Adipocyte (in vitro differentiated cells): ENCODE measurements around the gene ASGR2.
"Not testable (repeated sequence)": the region's sequence is repeated elsewhere in the genome, so short reads cannot be mapped to it uniquely, and the experiment has no call there.

ENCODE experiments used
- DNase-seq: peaks from one replicate; pipeline ENCODE4 v3.0.0-alpha.2; 2015; ENCODE audit warnings: low read depth
- H3K27me3 ChIP-seq: replicated peaks from 2 replicates; pipeline ENCODE4 v1.7.0; 2013; ENCODE audit warnings: mild to moderate bottlenecking, low read length, moderate library complexity; ENCODE audit not compliant: control insufficient read depth, insufficient read depth
- H3K36me3 ChIP-seq: 2 replicates; pipeline ENCODE4 v1.7.0; 2013; ENCODE audit warnings: low read length, mild to moderate bottlenecking, moderate library complexity; ENCODE audit not compliant: control insufficient read depth, insufficient read depth, severe bottlenecking
- H3K4me1 ChIP-seq: 2 replicates; pipeline ENCODE4 v1.7.0; 2013; ENCODE audit warnings: mild to moderate bottlenecking, low read length, moderate library complexity; ENCODE audit not compliant: control insufficient read depth, insufficient read depth
- H3K4me3 ChIP-seq: 2 replicates; pipeline ENCODE4 v1.7.0; 2013; ENCODE audit warnings: mild to moderate bottlenecking, low read length, moderate library complexity
- H3K9ac ChIP-seq: 2 replicates; pipeline ENCODE4 v1.7.0; 2013; ENCODE audit warnings: mild to moderate bottlenecking, low read length, moderate library complexity
- H3K9me3 ChIP-seq: 2 replicates; pipeline ENCODE4 v1.7.0; 2013; ENCODE audit warnings: mild to moderate bottlenecking, low read length, moderate library complexity; ENCODE audit not compliant: control insufficient read depth

The ASGR2 gene

GRCh38 chr17:7136266-7136877 lies 21.8 kb upstream of the ASGR2 start:
- Histone ChIP-seq H3K9me3 (no peaks in the 10 kb centered on the region), H3K36me3 (no peaks in the 10 kb centered on the region), H3K4me1 (no peaks in the 10 kb centered on the region), H3K9ac (no peak overlapping the region), H3K27me3 (peaks cover 48% of the 10 kb centered on the region), H3K4me3 (no peak overlapping the region)
- peak; percentile 91 for DNase-seq

- Histone ChIP-seq H3K4me1 (no peaks in the 10 kb centered on the region), H3K36me3 (no peaks in the 10 kb centered on the region), H3K27me3 (peaks cover 43% of the 10 kb centered on the region), H3K9ac (no peak overlapping the region), H3K4me3 (no peak overlapping the region), H3K9me3 (no peaks in the 10 kb centered on the region)
- no peak for DNase-seq
These were observed 19.3 kb upstream of the ASGR2 start for GRCh38 chr17:7133916-7134315.

- Histone ChIP-seq H3K9ac (no peak overlapping the region), H3K4me1 (no peaks in the 10 kb centered on the region), H3K36me3 (no peaks in the 10 kb centered on the region), H3K4me3 (no peak overlapping the region), H3K27me3 (peaks cover 47% of the 10 kb centered on the region), H3K9me3 (no peaks in the 10 kb centered on the region)
- DNase-seq = peak; percentile 32
These were observed 18.8 kb upstream of the ASGR2 start for GRCh38 chr17:7133424-7133823.

GRCh38 chr17:7132511-7133094 lies 18.0 kb upstream of the ASGR2 start:
- no peak overlapping the region for H3K4me3 ChIP-seq
- H3K4me1 ChIP-seq = no peaks in the 10 kb centered on the region
- H3K27me3 ChIP-seq = peaks cover 49% of the 10 kb centered on the region
- H3K36me3 ChIP-seq = no peaks in the 10 kb centered on the region
- H3K9ac ChIP-seq = no peak overlapping the region
- H3K9me3 ChIP-seq = no peaks in the 10 kb centered on the region
- no peak for DNase-seq

GRCh38 chr17:7131423-7131791 lies 16.8 kb upstream of the ASGR2 start:
- no peak for DNase-seq
- no peak overlapping the region for H3K4me3 ChIP-seq
- H3K9ac ChIP-seq = no peak overlapping the region
- no peaks in the 10 kb centered on the region for H3K9me3 ChIP-seq
- peaks cover 37% of the 10 kb centered on the region for H3K27me3 ChIP-seq
- H3K4me1 ChIP-seq = no peaks in the 10 kb centered on the region
- no peaks in the 10 kb centered on the region for H3K36me3 ChIP-seq

- no peak overlapping the region for H3K4me3 ChIP-seq
- no peak for DNase-seq
- peaks cover 35% of the 10 kb centered on the region for H3K27me3 ChIP-seq
- no peak overlapping the region for H3K9ac ChIP-seq
- no peaks in the 10 kb centered on the region for H3K4me1 ChIP-seq
- no peaks in the 10 kb centered on the region for H3K36me3 ChIP-seq
- no peaks in the 10 kb centered on the region for H3K9me3 ChIP-seq
These were observed 16.2 kb upstream of the ASGR2 start for GRCh38 chr17:7130621-7131422.

- no peak for DNase-seq
- no peak overlapping the region for H3K9ac ChIP-seq
- no peaks in the 10 kb centered on the region for H3K9me3 ChIP-seq
- H3K4me1 ChIP-seq = no peaks in the 10 kb centered on the region
- no peaks in the 10 kb centered on the region for H3K36me3 ChIP-seq
- H3K4me3 ChIP-seq = no peak overlapping the region
- peaks cover 34% of the 10 kb centered on the region for H3K27me3 ChIP-seq
These were observed 14.7 kb upstream of the ASGR2 start for GRCh38 chr17:7129311-7129710.

- Histone ChIP-seq H3K4me1 (no peaks in the 10 kb centered on the region), H3K9me3 (no peaks in the 10 kb centered on the region), H3K36me3 (no peaks in the 10 kb centered on the region), H3K27me3 (peaks cover 43% of the 10 kb centered on the region), H3K4me3 (no peak overlapping the region), H3K9ac (no peak overlapping the region)
- DNase-seq = no peak
These were observed 13.5 kb upstream of the ASGR2 start for GRCh38 chr17:7128160-7128559.

- H3K4me1 ChIP-seq, H3K9ac ChIP-seq, H3K9me3 ChIP-seq, H3K4me3 ChIP-seq, DNase-seq, H3K36me3 ChIP-seq: not testable (repeated sequence)
- peaks cover 42% of the 10 kb centered on the region for H3K27me3 ChIP-seq
These were observed 12.9 kb upstream of the ASGR2 start for GRCh38 chr17:7127501-7127900.

- H3K4me3 ChIP-seq, H3K36me3 ChIP-seq, H3K9ac ChIP-seq, H3K4me1 ChIP-seq, DNase-seq, H3K9me3 ChIP-seq: not testable (repeated sequence)
- peaks cover 47% of the 10 kb centered on the region for H3K27me3 ChIP-seq
These were observed 11.8 kb upstream of the ASGR2 start for GRCh38 chr17:7126386-7126785.

- Histone ChIP-seq H3K9me3 (no peaks in the 10 kb centered on the region), H3K27me3 (peaks cover 45% of the 10 kb centered on the region), H3K9ac (no peak overlapping the region), H3K4me1 (no peaks in the 10 kb centered on the region), H3K4me3 (no peak overlapping the region), H3K36me3 (no peaks in the 10 kb centered on the region)
- DNase-seq = no peak
These were observed 10.3 kb upstream of the ASGR2 start for GRCh38 chr17:7124923-7125322.
